Activated T-helper 1 cell treated with anti-CD3 and anti-CD28 coated beads, Interleukin-2, amount 50 U/mL, for 16 hours (primary cell): Measurements from ENCODE around the gene SMAP1.

ENCODE experiments used
- DNase-seq, 2 donors: peaks; one replicate each; pipeline ENCODE4 v3.0.0-alpha.2; 2020; ENCODE audit warnings: low read depth in 1 of 2, low spot score in 1 of 2

Gene SMAP1

GRCh38 chr6:70839286-70840266, 171.9 kb downstream of the SMAP1 start:
- no peak for DNase-seq

DNA sequence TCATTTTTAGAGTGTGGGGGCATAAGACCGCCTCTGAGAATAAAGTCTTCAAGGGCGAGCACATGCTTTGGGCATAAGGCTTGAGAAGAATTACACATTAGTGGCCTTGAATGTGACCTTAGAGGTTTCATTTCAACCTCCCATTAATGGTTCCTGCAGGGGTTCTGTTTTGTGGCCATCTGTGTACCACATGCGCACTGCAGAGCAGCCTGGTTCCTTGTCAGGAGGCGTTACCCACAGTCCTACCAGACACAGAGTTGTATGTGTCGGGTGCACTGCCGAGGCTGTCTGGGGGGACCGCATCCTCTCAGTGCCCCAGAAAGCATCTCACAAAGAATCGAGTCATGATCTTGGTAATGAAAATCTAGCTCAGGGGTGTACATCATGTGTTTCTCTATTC, 173.4 kb downstream of the SMAP1 start:
- DNase-seq: no peak

DNA sequence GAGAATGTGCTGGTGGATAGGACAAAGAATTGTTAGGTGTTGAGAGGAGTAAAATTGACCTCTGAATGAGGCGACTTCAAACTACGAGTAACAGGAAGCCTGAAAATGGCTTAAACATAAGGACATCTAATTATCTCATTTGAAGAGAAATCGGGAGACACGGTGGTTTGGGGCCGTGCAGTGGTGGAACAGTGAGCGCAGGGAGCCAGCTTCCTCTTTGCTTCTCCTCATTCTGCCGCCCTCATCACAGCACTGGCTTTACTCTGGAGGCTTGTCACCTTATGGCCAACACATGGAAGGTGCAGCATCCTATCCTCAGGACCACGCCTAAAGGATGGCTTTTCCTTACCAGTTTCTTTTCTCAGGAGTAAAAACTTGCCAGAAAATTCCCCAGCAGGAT, 174.9 kb downstream of the SMAP1 start:
- no peak for DNase-seq

DNA sequence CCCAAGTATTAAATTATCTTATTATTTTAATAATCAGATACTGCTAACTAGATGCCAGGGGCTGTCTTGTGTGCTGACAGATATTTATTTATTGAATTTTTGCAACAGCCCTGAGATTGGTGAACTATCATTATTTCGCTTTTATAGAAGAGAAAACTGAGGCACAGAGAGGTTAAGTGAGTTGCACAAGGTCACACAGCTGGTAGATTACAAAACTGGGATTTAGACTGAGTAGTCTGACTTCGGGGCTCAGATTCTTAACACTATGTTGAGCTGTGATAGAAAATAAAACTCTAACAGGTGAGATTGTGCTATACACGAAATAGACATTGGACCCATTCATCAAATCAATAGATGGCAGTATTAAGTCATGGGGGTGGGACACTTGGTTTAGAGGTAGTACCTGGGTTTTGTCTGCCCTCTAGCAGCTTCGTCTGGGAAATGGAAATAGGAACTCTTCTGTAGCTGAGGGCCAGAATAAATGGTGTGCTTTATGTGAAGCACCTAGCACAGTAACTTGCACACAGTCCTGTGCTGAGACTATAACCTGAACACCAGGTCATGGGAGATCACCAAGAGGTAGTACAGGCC, 175.7 kb downstream of the SMAP1 start:
- no peak for DNase-seq

DNA sequence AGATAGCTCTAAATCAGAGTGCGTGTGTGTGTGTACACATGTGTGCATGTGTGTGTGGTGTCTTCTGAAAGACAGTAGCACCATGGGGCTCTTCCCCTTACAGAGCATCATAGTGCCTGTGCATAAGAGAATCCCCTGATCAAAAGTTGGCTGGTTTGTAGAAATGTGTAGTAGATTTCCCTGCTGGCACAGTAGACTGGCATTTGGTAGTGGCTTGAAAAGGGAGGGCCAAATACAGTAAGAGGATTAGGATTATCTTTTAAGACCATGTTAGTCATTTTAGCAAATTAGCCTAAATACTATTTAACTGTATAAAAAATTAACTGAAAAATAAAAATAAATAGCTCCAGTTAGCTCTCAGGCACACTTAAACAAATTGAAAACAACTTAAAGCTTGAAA, 176.6 kb downstream of the SMAP1 start:
- no peak for DNase-seq

- no peak for DNase-seq
Measured at GRCh38 chr6:70846207-70846835, 178.6 kb downstream of the SMAP1 start.

GRCh38 chr6:70847106-70848084, 179.7 kb downstream of the SMAP1 start:
- no peak for DNase-seq

GRCh38 chr6:70849348-70850069, 181.8 kb downstream of the SMAP1 start:
- no peak for DNase-seq

GRCh38 chr6:70852667-70853246, 185.1 kb downstream of the SMAP1 start:
- no peak for DNase-seq

GRCh38 chr6:70857387-70858077, 189.8 kb downstream of the SMAP1 start:
- DNase-seq: no peak

DNA sequence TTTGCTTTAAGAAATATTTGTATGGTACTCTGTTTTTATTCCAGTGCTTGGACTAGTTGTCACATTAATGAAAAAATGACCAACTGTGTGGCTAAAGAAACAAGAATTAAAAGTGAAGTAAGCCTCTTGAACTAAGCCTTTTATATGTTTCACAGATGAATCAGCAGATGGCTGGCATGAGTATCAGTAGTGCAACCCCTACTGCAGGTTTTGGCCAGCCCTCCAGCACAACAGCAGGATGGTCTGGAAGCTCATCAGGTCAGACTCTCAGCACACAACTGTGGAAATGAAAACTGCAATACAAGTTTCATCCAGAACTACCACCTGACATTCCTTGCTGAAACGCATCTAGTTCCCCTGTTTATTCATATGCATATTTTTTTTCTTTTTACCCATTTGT, 192.4 kb downstream of the SMAP1 start:
- DNase-seq: no peak

DNA sequence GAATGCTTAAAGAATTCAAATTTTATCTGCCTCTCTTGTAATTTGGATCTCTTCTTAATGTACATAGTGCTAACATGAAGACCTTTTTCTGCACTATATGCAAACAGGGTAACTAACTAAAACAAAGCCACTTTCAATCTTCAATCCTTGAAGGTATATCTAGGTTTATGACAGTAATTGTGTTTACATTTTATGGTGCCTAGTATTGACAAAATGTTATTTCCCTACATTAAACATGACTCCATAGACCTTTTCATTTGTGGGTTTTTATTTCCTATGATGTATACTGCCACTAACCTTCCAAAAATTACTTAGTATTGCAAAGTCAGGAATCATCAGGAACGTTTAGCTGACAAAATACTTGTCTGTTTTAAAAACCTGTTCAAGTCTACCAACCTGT, 193.2 kb downstream of the SMAP1 start:
- no peak for DNase-seq

GRCh38 chr6:70863343-70863742, 195.7 kb downstream of the SMAP1 start:
- DNase-seq: no peak

DNA sequence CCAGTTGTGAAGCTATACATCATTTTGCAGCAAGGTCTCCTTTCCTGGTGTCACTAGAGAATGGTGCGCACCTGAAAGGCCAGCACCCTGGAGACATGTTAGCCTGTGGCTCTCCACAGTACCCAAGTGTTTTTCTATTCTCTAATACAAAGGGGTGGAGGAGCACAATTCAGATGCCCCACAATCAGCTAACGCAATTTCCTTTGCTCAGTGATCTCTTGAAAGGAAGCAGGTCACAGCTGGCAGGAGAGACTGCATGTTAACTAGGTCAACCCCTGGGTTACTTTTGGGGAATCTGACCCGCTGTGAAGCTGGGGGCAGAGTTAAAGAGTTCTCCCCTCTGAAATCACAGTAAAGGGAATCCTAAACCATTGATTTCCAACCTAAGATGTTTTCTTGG, 196.7 kb downstream of the SMAP1 start:
- no peak for DNase-seq

GRCh38 chr6:70872469-70872868, 204.8 kb downstream of the SMAP1 start:
- no peak for DNase-seq

DNA sequence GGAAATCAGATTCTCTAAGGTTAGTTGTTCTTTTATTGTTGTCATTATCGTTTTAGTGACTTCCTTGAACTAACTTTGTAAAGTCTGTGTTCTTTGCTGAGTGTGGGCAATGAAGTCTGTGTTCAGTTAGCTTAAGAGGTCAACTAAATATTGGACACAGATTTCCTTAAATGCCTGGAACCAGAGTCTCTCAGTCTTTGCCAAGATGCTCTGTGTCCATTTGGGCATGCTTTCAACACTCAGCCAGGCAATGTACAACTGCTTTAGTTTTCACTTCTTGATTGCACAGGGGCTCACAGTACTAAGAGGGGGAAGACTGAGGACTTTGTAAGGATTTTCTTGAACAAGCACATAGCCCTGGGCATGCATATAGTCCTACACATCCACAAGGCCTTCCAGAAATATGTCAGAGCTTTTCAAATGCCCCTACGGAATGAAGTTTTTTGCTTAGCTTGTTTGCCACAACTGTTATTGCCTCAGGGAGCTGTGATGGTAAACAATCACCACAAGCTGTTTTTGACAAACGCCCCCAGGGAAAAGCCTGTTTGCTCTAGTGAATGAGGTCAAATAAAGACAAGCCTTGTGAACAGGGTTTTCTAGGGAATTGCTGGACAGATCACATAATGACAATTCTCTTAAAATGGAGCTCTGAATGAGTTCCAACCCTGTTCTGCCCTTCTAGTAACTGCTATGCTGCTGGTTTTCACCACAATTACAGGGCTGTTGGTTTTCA, 206.7 kb downstream of the SMAP1 start:
- no peak for DNase-seq

DNA sequence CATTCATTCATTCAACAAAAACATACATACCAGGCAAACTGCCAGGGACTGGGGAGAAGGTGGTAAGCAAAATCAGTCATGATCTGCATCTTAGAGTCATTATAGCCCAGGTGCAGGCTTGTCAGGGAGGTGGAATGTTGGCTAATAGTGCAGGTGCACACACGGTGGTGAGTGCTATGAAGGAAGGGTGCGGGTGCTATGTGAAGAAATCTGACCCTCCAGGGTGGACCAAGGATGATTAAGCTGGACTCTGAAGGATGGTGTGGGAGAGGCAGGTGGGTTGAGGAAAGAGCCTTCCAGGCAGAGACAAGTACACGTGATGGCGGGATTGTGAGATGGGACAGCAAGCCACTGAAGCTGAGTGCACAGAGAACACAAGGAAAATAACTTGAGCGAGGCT, 211.8 kb downstream of the SMAP1 start:
- no peak for DNase-seq
